Gastroesophageal sphincter (tissue), 3 donors: Measurements from ENCODE around the gene FYTTD1.

ENCODE experiments used
- POLR2A ChIP-seq, 2 donors: fragments of 450-650 bp; IDR thresholded peaks; one replicate each; pipeline ENCODE4 v1.6.1; 2017; ENCODE audit warnings: antibody characterized with exemption in 2 of 2, mild to moderate bottlenecking in 2 of 2, moderate library complexity in 1 of 2
- TF ChIP-seq, protein P1 (sequence below), 4 experiments: fragments of 200-600 bp in 2 of 4; fragments of 450-650 bp in 2 of 4; sonication (generic) in 1 of 4; IDR thresholded peaks; one replicate each; pipeline ENCODE4 v1.5.1; 2017 to 2019; ENCODE audit warnings: antibody characterized with exemption in 4 of 4, mild to moderate bottlenecking in 2 of 4, moderate library complexity in 2 of 4

GRCh38 chr3:197749315-197749600, 425 bp upstream of the FYTTD1 start:
- TF ChIP-seq, protein P1, sequence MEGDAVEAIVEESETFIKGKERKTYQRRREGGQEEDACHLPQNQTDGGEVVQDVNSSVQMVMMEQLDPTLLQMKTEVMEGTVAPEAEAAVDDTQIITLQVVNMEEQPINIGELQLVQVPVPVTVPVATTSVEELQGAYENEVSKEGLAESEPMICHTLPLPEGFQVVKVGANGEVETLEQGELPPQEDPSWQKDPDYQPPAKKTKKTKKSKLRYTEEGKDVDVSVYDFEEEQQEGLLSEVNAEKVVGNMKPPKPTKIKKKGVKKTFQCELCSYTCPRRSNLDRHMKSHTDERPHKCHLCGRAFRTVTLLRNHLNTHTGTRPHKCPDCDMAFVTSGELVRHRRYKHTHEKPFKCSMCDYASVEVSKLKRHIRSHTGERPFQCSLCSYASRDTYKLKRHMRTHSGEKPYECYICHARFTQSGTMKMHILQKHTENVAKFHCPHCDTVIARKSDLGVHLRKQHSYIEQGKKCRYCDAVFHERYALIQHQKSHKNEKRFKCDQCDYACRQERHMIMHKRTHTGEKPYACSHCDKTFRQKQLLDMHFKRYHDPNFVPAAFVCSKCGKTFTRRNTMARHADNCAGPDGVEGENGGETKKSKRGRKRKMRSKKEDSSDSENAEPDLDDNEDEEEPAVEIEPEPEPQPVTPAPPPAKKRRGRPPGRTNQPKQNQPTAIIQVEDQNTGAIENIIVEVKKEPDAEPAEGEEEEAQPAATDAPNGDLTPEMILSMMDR (IDR thresholded peaks at IDR 0.05): no peak
- TF ChIP-seq POLR2A (IDR thresholded peaks at IDR 0.05): no peak
